Dedifferentiated amniotic fluid mesenchymal stem cell (primary cell): ENCODE data around the gene GUCD1.
"Not testable (repeated sequence)": the region's sequence is repeated elsewhere in the genome, so short reads cannot be mapped to it uniquely, and the experiment has no call there.

ENCODE experiments used
- DNase-seq: peaks from one replicate; pipeline ENCODE4 v3.0.0-alpha.2; 2016; ENCODE audit errors: extremely low spot score

GUCD1 gene

DNA sequence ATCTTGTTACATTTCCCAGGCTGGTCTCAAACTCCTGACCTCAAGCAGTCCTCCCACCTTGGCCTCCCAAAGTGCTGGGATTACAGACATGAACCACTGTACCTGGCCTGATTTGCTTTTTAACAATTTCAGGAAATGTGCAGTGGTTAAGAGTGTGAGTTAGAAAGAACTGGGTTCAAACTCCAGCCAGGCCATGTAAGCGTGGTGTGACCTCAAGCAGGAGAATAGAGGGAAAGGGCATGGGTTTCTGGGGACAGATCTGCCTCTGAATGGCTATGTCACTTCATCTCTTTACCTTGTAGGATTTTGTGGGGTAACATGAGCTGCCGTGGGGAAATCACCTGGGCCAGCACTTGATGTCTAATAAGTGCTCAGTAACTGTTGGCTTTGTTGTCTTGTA lies 10.1 kb upstream of the GUCD1 start:
- no peak for DNase-seq

DNA sequence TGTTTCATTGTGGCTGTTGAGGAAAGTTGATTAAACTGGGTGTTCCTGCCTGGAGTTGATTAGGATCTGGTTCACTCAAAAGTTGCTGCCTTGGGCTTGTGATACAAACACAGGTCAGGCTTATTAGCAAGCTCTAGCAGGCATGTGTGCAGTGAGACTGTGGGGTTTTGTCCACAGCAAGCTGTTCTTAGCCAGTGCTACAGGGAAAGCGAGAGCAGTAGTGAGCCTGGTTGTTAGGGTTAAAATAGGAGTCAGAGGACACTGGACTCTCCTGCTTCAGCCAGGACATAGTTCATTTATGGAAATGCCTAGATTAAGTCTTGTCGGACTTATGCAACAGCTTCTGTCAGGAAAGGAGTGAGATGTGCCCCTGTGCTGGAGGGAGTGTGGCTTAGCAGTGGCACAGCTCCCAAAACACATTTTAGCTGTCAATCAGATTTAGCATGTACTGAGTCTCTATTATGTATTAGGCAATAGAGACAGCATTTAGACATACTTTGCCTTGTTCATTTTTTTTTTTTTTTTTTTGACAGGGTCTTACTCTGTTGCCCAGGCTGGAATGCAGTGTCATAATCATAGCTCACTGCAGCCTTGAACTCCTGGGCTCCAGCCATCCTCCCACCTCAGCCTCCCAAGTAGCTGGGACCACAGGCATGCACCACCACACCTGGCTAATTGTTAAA lies 9.6 kb upstream of the GUCD1 start:
- no peak for DNase-seq

DNA sequence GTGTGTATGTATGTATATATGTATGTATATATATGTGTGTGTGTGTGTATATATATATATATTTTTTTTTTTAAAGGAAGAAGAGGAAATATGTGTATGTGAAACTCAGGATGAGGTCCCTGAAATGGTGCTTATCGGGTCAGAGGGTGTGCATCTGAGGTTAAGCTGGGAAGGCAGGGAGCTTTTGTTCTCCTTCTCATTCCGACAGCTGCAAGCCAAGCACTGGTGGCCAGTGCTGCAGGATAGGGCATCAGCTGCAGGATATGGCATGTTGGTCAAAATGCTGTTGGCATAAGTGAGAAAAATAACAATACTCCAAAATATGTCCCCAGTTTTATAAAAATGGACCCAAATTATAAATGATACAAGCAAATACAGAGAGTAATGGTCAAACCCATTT lies 8.3 kb upstream of the GUCD1 start:
- DNase-seq, result no peak

DNA sequence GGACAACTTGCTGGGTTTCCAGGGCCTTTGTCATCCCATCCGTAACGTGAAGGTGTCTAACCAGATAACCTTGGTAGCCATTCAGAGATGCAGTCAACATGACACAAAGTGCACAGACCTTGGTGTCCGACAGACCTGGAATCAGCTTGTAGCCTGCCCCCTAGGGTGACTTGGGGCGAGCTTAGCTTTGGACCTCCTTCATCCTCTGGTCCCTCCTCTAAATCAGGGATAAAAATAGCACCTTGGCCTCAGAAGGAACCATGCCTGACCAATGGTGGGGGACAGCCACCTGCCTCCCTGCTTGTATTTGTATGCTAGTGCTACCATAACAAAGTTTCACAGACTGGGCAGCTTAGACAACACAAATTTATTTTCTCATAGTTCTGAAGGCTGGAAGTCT lies 4.5 kb upstream of the GUCD1 start:
- no peak for DNase-seq

DNA sequence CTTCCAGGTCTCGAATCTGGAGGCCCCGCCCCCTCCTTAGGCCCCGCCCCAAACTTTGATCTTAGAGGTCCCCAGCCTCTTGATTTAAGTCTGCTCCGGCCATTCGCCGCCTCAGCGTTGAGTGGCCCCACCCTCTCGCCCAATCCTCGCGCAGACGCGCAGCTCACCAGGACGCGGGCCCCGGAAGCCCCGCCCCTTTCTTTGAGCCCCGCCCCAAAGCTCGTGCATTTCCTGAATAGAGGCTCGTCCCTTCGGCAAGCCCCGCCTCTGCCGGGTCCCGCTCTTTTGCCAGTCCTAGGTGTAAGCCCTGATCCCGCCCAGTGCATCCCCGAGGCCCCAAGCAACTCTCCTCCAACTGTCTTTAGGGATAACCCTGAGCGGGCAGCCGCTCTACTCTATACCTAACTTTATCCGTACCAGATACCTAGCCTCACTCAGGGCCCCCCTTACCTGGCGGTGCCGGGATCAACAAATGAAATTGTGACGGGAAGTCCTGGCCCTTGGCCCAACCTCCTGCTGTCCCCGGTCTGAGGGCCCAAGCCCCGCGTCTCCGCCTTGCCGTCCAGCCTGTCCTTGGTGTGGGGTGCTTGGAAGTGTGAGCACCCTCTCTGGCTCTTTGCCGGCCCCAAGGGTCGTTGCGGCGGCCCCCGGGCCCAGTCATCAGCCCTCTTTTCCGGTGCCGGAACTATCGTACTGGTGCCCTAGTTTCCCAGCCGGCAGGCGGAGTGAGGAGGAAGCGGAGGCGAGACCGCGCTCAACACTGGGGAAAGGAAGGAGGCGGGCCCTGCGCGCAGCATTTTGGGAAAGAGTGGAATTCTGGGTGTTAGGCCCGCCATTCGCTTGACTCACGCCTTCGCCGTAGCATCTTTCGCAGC lies 464 bp upstream of the GUCD1 start, which contains the start of gene SNRPD3:
Gene SNRPD3 (plus strand): TSS at position 835 of the 875 bp plus-strand sequence. CDS start 1,676 bp downstream, outside the sequence.
- peak; percentile 98 for DNase-seq

DNA sequence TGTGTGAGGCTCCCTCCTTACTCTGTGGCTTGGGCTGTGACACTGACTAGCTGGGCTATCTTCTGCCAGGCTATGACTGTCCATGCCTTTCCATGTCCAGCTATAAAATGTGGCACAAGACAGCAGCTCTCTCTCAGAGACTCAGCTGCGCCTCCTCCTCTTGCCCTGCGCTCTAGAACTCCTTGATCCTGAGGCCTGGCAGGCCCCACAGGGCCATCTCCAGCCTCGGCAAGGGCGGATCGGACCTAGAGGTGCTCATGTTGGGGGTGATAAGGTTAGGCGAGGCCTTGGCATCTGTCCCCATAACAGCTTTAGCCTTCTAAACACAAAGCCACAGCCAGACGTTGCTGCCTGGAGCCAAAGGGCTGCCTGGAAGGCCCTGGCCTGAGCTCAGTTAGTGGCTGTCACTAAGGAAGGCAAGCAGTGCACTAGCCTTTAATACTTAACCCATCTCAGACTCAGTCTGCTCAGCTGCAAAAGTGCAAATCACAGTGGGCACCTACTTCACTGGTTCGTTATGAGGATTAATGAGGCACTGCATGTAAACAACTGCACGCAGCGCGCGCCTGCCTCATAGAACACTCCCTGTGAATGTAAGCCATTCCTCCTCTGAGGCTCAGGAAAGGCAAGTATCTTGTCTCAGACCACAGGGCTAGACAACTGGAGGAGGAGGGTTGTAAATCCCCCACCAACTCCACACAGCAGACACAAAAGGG lies 1.2 kb downstream of the GUCD1 start:
- no peak for DNase-seq

DNA sequence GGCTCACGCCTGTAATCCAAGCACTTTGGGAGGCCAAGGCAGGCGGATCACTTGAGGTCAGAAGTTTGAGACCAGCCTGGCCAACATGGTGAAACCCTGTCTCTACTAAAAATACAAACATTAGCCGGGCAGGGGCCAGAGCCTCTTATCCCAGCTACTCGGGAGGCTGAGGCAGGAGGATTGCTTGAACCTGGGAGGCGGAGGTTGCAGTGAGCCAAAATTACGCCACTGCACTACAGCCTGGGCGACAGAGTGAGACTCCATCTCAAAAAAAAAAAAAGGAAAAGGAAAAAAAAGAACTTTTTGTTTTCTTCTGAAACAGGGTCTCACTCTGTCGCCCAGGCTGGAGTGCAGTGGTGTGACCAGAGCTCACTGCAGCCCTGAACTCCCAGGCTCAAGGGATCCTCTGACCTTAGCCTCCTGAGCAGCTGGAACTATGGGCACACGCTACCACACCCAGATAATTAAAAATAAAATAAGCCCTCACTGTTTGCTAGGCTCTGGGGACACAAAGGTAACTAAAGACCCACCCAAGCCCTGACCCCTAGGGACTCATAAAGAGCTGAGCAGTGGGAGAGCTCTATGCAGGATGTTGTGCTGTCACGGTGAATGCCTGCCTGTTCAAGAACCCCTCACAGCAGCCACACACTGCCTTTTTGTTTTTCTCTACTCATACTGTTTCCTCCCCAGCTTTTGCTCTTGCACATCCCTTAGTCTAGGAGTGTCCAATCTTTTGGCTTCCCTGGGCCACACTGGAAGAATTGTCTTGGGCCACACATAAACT lies 2.2 kb downstream of the GUCD1 start:
- DNase-seq, result not testable (repeated sequence)

DNA sequence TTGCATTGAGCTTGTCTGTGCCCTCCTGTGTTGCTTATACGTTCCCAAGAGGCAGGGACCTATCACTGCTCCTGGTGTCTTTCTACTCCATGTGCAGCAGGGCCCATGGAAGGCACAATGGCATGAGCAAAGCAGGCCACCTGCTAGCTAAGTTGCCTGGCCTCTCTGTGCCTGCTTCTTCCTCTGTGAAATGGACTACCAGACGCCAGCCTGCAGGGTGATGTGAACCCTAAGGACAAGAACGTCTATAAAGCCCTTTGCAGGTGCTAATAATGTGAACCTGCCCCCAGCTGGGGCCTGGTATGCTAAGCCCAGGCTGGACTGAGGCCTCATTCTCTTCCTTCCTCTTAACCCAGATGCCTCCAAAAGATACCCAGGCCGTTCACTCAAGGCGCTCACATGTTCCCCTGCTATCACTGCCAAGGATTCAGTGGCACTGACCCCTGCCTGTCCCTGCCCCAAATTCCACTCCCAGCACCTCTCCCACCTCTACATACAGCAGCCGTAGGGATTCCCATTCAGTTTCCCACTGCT lies 4.0 kb downstream of the GUCD1 start:
- DNase-seq, result no peak

DNA sequence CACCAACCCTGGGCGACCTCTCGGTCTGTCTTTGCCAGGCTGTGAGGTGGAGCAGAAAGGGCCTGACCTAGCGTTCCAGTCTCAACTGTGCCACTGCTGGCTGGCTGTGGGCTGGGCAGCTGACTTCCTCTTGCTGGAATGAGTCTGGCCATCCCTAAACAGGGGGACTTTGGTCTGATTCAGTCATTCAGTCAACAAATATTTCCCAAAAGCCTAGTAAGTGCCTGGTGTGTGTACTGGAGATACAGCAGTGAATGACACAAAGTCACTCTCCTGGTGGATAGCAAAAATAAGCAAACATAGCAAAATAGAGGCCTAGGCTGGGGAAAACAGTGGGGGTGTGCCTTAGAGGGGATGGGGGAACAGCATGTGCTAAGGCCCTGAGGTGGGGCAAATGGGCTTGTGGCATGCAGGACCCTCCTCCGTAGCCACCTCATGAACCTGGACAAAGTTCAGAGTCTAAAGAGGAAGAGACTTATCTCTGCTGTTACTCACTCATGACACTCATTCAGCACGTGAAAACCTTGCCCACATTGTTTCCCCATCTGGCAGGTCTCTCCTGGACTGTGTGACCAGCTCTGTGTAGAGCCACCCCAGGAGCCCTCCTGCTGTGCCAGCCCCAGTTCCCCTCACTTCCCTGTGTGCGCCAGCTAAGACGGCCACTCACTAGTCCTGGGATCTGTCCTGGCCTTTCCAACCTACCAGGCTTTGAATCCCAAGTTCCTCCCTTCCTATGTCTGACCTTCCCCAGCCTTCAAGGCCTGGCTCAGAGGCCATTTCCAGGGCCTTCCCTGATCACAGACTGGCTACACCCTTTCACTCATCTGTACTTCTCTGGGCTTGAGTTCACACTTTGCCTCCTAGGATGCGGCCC lies 4.7 kb downstream of the GUCD1 start:
- DNase-seq, result no peak

DNA sequence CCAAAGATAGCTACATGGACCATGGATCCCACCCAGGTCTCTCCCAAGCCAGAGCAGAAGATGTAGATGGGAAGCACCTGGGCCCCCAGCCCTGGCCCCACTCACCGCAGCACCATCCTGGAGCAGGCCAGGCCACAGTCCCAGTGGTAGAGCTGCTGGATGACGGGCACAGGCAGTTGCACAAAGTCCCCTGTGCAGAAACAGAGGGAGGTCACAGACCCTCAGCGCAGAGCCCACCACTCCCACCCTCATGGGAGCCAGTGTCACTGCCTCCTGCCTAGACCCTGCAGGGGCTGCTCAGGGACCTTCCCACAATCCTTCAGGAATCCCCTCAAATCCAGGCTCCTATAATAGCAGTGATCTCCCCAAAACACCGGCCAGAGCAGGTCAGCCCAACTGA lies 6.1 kb downstream of the GUCD1 start:
- no peak for DNase-seq

DNA sequence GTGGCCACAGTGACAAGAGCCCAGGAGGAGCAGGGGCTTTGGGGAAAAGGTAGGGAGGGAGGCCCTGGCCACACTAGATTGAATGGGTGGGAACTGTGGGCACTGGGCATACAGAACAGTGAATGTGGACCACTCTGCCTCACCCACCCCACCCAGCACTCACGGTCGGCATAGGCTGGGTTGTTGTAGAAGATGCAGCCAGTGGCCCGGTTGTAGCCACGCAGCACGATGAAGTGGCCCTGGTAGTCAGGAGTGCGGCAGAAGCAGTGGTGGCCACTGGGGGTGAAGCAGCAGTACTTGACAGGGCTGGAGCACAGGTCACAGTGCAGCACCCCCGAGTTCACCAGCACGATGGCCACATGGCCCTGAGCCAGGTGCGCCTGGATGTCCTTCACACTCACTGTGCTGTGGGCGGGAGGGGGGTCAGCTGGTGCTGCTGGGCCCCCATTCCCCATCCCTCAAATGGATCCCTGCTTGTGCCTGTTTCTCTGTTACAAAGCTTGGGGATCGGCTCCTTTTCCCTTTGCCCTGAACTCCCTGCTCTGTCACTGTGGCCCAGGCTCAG lies 11.2 kb downstream of the GUCD1 start:
- DNase-seq, result no peak

DNA sequence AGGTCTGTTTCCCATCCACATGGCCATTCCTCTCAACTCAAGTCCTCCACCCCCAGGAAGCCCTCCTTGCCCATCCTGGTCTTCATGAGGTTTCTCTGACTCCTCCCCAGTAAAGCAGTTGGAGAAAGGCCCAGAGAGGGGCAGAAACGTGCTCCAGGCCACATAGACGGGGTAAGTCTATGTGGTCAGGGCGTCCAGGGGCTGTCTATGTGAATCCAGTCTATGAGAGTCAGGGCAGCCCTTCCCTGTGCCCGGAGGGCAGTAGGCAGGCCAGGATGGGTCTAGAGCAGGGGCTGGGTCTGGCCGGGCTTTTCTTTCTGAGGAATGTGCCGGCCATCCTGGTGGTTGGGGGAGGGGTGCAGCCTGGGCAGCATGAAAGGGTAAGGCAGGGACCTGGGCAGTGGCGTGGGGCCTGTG lies 11.7 kb downstream of the GUCD1 start:
- DNase-seq, result no peak

DNA sequence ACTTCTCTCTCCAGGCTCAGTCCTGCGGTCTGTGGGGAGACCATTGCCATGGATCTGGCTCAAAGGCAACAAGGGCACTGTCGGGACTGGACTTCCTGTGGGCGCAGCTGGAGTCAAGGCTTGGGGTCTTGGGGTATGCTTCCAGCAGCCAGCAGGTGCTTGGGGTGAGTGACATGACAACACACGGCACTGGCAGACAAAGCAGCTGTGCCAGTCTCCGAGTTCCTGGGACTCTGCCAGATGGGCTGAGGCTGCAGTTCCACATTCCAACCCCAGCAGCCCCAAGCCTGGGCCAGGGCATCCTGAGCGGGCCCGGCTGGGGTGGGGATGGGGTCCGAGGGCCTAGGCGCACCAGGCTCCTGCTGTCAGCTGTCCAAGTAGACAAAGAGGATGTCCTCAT lies 12.3 kb downstream of the GUCD1 start:
- DNase-seq, result no peak

DNA sequence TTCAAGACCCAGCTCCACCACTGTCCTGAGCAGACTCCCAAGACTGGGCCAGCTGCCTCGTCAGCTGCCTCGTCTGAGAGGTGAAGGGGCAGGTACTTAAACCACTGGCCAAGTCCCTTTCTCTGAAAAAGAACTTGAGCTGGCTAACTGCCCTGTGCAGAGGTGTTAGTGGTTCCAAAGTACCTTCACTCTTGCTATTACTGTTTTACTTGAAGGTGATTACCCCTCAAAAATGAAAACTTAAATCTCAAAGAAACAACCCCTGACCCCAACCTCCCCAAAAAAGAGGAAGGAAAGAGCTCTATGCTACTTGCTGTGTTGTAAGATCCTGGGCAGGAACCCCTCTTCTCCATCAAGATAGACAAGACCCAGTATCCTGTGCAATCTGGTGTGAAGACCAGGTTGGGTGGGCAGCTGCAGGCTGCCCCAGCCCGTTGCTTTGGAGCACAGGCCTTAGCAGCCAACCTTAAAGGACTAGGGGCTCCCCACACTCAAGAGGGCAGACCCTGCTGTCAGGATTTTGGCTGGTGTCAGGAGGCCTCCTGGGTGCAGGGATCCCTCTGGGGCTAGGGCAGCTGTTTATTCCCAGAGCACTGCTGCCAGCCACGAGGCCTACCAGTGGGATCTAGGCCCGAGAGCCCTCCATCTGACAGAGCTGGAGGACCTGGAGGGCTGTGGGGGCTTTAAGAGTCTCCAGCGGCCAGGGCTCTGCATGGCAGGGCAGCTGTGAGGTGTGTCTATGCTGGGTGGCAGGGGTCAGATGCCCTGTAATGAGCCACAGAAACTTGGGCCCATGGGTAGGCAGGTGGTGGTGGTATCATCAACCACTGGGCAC lies 13.0 kb downstream of the GUCD1 start:
- no peak for DNase-seq

DNA sequence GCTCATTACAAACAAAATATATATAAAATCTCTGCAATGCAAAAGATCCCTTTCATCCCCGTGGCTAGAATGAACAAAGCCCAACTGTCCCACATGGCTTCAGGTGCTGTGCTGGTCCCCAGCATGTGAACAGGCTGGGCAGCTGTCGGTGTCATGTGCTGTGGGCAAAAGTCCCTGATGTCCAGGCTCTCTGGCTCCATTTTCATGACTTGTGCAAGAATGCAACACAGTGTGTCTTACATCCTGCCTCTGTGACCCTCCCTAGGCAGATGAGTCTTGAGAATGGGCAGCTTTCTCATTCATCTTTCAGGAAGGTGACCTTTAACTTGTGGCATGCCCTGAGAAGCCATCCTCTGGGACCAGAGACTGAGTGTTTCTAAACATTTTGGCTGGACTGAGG lies 14.5 kb downstream of the GUCD1 start:
- DNase-seq, result no peak

DNA sequence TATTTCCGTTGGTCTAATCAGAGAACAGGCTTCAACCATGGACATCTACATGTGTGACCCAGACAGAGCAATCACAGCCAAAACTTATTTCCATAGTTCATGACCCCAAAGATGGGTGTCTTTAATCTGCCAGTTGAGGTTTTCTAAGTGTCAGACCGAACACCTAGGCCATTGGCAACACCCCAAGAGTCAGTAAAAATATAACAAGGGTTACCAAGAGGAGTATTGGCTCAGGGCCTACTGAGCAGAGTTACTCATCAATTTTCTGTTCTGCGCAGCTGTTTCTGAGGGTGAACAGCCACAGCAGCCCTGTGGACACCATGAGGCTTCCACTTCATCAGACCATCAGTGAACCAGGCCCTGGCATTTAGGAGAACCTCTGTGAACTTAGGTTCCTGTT lies 18.8 kb downstream of the GUCD1 start:
- DNase-seq, result no peak

DNA sequence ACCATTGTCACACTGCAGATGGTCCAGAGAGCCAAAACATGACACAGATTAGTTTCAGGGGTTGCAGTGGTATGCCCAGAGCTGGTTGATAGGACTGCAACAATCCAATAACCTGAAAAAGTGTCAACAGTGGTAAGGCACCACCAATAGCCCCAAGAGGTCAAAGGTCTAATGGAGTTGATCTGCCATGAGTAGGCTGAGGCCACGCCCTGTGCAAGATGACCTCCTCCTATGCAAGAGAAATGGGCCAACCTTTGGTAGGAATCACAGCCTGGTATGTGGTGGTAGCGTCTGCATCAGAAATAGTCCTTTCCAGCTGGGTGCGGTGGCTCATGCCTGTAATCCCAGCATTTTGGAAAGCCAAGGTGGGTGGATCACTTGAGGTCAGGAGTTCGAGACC lies 19.6 kb downstream of the GUCD1 start:
- DNase-seq, result no peak

DNA sequence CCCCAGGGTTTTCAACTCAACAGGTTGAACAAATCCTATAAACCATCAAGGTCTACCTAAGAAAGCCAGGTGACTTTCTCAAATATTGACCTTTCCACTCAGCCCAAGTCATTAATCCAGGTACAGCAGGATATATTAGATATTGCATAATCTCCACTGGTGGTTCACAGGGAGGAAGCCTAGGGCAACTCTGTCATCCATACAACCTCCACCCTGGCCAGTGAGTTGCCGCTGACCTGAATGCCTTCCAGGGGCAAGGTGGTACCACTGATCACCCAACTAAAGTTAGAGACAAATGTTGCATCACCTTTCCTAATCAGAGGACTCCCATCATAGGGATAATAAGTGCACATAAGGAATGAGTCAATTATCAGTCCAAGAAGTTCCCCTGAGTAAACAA lies 22.9 kb downstream of the GUCD1 start:
- DNase-seq, result no peak

DNA sequence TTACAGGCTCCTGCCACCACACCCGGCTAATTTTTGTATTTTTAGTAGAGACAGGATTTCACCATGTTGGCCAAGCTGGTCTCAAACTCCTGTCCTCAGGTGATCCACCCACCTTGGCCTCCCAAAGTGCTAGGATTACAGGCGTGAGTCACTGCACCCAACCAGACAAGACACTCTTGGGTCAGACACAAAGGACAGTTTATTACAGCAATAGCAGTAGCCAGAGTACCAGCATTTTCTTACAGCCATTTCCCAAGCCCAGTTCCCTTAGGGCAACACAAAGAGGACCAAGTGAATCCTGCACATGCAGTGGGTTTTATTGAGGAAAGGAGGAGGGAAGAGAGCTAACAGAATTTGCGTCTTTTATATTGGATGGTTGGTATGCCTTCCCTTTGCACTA lies 24.0 kb downstream of the GUCD1 start:
- not testable (repeated sequence) for DNase-seq
